K562 (cell line): ENCODE measurements around the gene PXDC1. TPM values are rescaled to one million over a fixed set of nuclear protein-coding genes. Genes with fewer than 3 reads are reported as not detected.

Source experiments
- ATAC-seq: fragments of 200-7000 bp; cut with Tn5 transposase; 3 replicates; pipeline ENCODE4 v1.9.1; 2020; ENCODE audit warnings: moderate library complexity
- BruUV-seq: library from RNA; stranded (reverse); fragments of 400-500 nt; replicated peaks from 2 replicates; lab custom pipeline; 2021; lab: Mats Ljungman, UMichigan
- CTCF ChIA-PET: fragments of 300-600 bp; formaldehyde crosslinking; extraction: SDS; loops from one replicate; lab custom pipeline; 2021; ENCODE audit warnings: low intra/inter-chr PET ratio; lab: Yijun Ruan, JAX
- POLR2A ChIA-PET: fragments of 300-600, 350-650 bp; sonication (Branson Sonifier 250); formaldehyde crosslinking; extraction: SDS; loops from one replicate; lab custom pipeline; 2021; ENCODE audit warnings: antibody characterized with exemption, inconsistent platforms; lab: Yijun Ruan, JAX
- DNase-seq, 4 experiments: peaks; one replicate each; pipeline versions ENCODE4 v3.0.0 to v3.0.0-alpha.2; 2011 to 2018; ENCODE audit warnings: low spot score in 3 of 4, mixed read lengths in 3 of 4; ENCODE audit errors: extremely low read depth in 1 of 4
- FAIRE-seq: peaks from 2 replicates; lab custom pipeline; 2011; peaks lifted over from hg19 to GRCh38; lab: Jason Lieb, UNC
- H2AFZ ChIP-seq: 2 replicates; pipeline ENCODE4 v1.6.0; 2011; ENCODE audit warnings: low read depth, low read length, control low read depth, inconsistent platforms
- H3K27ac ChIP-seq: fragments of 200-600 bp; 3 replicates; pipeline ENCODE4 v1.8.0; 2011; ENCODE audit warnings: low read depth, mild to moderate bottlenecking, control low read depth, inconsistent platforms, low read length, moderate library complexity, mixed read lengths; ENCODE audit errors: extremely low read depth
- H3K27me3 ChIP-seq, 2 experiments: fragments of 300-600 bp in 1 of 2; 2 replicates in 1 of 2; 3 replicates in 1 of 2; pipeline versions ENCODE4 v1.6.0 to v1.8.0; 2011; ENCODE audit warnings: inconsistent platforms in 2 of 2, low read length in 2 of 2, mild to moderate bottlenecking in 1 of 2, mixed read lengths in 1 of 2, moderate library complexity in 1 of 2; ENCODE audit not compliant: control insufficient read depth in 2 of 2, insufficient read depth in 2 of 2
- H3K36me3 ChIP-seq: fragments of 300-600 bp; 3 replicates; pipeline ENCODE4 v1.8.0; 2011; ENCODE audit warnings: mild to moderate bottlenecking, low read length, inconsistent platforms; ENCODE audit not compliant: control insufficient read depth, insufficient read depth
- H3K4me1 ChIP-seq, 2 experiments: fragments of 200-600 bp in 1 of 2; replicated peaks in 1 of 2; 2 replicates in 1 of 2; 3 replicates in 1 of 2; pipeline versions ENCODE4 v1.5.1 to v1.8.0; 2011; ENCODE audit warnings: inconsistent platforms in 2 of 2, low read length in 2 of 2, mild to moderate bottlenecking in 1 of 2, mixed read lengths in 1 of 2, moderate library complexity in 1 of 2; ENCODE audit not compliant: control insufficient read depth in 2 of 2, insufficient read depth in 2 of 2
- H3K4me2 ChIP-seq: 2 replicates; pipeline ENCODE4 v1.6.1; 2011; ENCODE audit warnings: low read length, control low read depth, inconsistent platforms, mixed read lengths; ENCODE audit not compliant: insufficient read depth
- H3K4me3 ChIP-seq: fragments of 200-600 bp; sonication (generic), shearing (Covaris generic); 2 replicates; pipeline ENCODE4 v1.5.1; 2016; ENCODE audit warnings: control low read depth, inconsistent platforms
- H3K79me2 ChIP-seq: fragments of 200-600 bp; 3 replicates; pipeline ENCODE4 v1.8.0; 2011; ENCODE audit warnings: low read length, inconsistent platforms; ENCODE audit not compliant: control insufficient read depth, insufficient read depth
- H3K9ac ChIP-seq, 2 experiments: 2 replicates each; pipeline versions ENCODE4 v1.6.0 to v1.6.1; 2011; ENCODE audit warnings: low read depth in 2 of 2, low read length in 2 of 2, control low read depth in 1 of 2, inconsistent platforms in 1 of 2, mild to moderate bottlenecking in 1 of 2, mixed read lengths in 1 of 2; ENCODE audit not compliant: insufficient read depth in 1 of 2
- H3K9me1 ChIP-seq: one replicate; pipeline ENCODE4 v1.6.0; 2011; ENCODE audit warnings: inconsistent platforms, mild to moderate bottlenecking, low read length, moderate library complexity; ENCODE audit not compliant: control insufficient read depth, insufficient read depth
- H3K9me3 ChIP-seq: replicated peaks from 2 replicates; pipeline ENCODE4 v1.5.1; 2011; ENCODE audit warnings: low read depth, low read length, inconsistent platforms; ENCODE audit not compliant: control insufficient read depth, insufficient read depth
- H4K20me1 ChIP-seq: replicated peaks from 2 replicates; pipeline ENCODE4 v1.6.1; 2011; ENCODE audit warnings: low read length, inconsistent platforms, mixed read lengths; ENCODE audit not compliant: control insufficient read depth, insufficient read depth
- ATF6 ChIP-seq: sonication (generic); formaldehyde crosslinking; IDR thresholded peaks from 2 replicates; pipeline ENCODE4 v1.4.0; 2020; ENCODE audit warnings: mild to moderate bottlenecking, missing genetic modification reagents
- HBP1 ChIP-seq: fragments of 450-650 bp; formaldehyde crosslinking; IDR thresholded peaks from 2 replicates; pipeline ENCODE4 v1.4.0; 2022; ENCODE audit warnings: missing genetic modification characterization
- HMBOX1 ChIP-seq: sonication (generic); IDR thresholded peaks from 2 replicates; pipeline ENCODE4 v1.6.1; 2016
- NFATC3 ChIP-seq: fragments of 450-650 bp; IDR thresholded peaks from 2 replicates; pipeline ENCODE4 v1.6.1; 2017; ENCODE audit warnings: mild to moderate bottlenecking
- ZC3H11A ChIP-seq: IDR thresholded peaks from 2 replicates; pipeline ENCODE4 v1.6.1; 2012; ENCODE audit warnings: low read depth, low read length, improper control_type of control experiment
- ZNF316 ChIP-seq: fragments of 450-650 bp; IDR thresholded peaks from 2 replicates; pipeline ENCODE4 v1.6.1; 2016
- WGBS: fragments of 100-300 bp; shearing (Covaris generic); methylation state at CpG from one replicate; pipeline ENCODE4 v1.1.6; 2016; ENCODE audit warnings: low coverage, mixed read lengths; ENCODE audit not compliant: insufficient coverage; ENCODE audit errors: missing lambda C conversion rate; 5-methylcytosine and 5-hydroxymethylcytosine counted together
- in situ Hi-C: fragments of 300-500 bp; cut with MboI; formaldehyde crosslinking; loops from 4 replicates; pipeline ENCODE4 v1.15.0; 2018; ENCODE audit warnings: inconsistent platforms, mixed read lengths
- intact Hi-C: fragments of 100-400 bp; cut with micrococcal nuclease; formaldehyde crosslinking; loops from 2 replicates; pipeline ENCODE4 v1.14.2; 2022
- polyA plus RNA-seq, 8 experiments: library from polyadenylated mRNA; depleted of rRNA in 4 of 8; stranded (reverse) in 5 of 8; unstranded in 3 of 8; fragments of >200 nt; fragmentation: Nextera tagmentation in 2 of 8; fragmentation: Illumina TruSeq in 1 of 8; extraction: Ambion mirVana in 2 of 8; extraction: Trizol in 1 of 8; gene quantifications; 2 replicates each; pipeline versions ENCODE4 v1.2.1 to v1.2.3, GENCODE V29; 2011 to 2014; ENCODE audit warnings: inconsistent platforms in 1 of 8, missing spikeins in 1 of 8
- total RNA-seq, 7 experiments: library from RNA; depleted of rRNA in 6 of 7; stranded (reverse); fragments of >200 nt in 6 of 7; fragmentation: Illumina TruSeq in 2 of 7; extraction: Trizol in 2 of 7; gene quantifications; 2 replicates each; pipeline versions ENCODE4 v1.2.1 to v1.2.3, GENCODE V29; 2011 to 2021; ENCODE audit warnings: low replicate concordance in 1 of 7

Gene PXDC1
- total and polyA plus RNA-seq, 9 of the 15 experiments (the other 6 are each of a cell fraction or from before 2014, with no cell fraction given), result 0.09 to 0.33 (median 0.16) TPM; not detected in 5

- ChIA-PET POLR2A (interaction anchor here (0.5 to 0.6 kb wide), 2 partner anchors 216 to 445 kb away, joined by 3 to 5 read pairs; no protein-coding TSS in a partner anchor), CTCF (interaction anchor here (0.6 to 1.0 kb wide), 2 partner anchors 188 to 263 kb away, joined by 3 read pairs; no protein-coding TSS in a partner anchor)
- Histone ChIP-seq H3K36me3 (no peaks in the 10 kb centered on the region), H3K27ac (no peak overlapping the region), H3K9me3 (no peaks in the 10 kb centered on the region), H3K27me3 (peaks cover 23 to 83% of the 10 kb centered on the region in 2 experiments; a peak in 4 of 5 replicates), H3K4me1 (peaks cover 7 to 8% of the 10 kb centered on the region in 2 experiments; a peak in 3 of 5 replicates), H3K4me2 (no peak overlapping the region), H4K20me1 (peaks cover 5% of the 10 kb centered on the region), H2AFZ (no peak overlapping the region), H3K9me1 (no peaks in the 10 kb centered on the region), H3K79me2 (no peaks in the 10 kb centered on the region), H3K4me3 (no peak overlapping the region), H3K9ac (no peak overlapping the region)
- TF ChIP-seq HBP1 (CRISPR knock-in tag) (no peak), HMBOX1 (no peak), NFATC3 (no peak), ATF6 (CRISPR knock-in tag) (no peak), ZC3H11A (no peak), ZNF316 (peak; percentile 34; the same call in 1 of the 2 replicates)
- no TSS peak for BruUV-seq
- no peak for ATAC-seq
- intact Hi-C loops, result loop anchor here (5.0 kb wide), 1 partner anchor 142 kb away; no protein-coding TSS in a partner anchor
- FAIRE-seq, result no peak
- DNase-seq, result no peak
- in situ Hi-C loops, result loop anchor here (5.0 to 10.0 kb wide), 3 partner anchors 187 to 429 kb away; no protein-coding TSS in a partner anchor
- WGBS, result 15% methylated on average over 4 of the region's 4 CpGs
Observed at GRCh38 chr6:3745566-3746118, 5.9 kb downstream of the PXDC1 start.
